Measurements from ENCODE around the gene C4B.

DNA sequence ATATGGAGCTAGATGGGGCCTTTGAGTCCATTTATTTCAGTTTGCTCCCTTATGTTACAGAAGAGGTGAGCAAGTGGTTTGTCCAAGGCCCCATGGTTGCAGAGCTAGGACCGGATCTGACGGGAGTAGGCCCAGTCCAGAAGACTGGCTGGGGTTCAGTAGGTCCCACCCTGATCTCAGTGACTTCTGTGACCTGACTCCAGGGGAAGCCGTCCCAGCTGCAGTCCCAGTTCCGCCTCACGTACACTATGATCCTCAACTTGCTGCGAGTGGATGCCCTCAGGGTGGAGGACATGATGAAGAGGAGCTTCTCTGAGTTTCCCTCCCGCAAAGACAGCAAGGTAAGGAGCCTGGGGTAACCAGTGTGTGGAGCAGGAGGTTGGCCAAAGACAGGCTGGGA, 48.1 kb upstream of the C4B start:
- TF ChIP-seq, protein P1, sequence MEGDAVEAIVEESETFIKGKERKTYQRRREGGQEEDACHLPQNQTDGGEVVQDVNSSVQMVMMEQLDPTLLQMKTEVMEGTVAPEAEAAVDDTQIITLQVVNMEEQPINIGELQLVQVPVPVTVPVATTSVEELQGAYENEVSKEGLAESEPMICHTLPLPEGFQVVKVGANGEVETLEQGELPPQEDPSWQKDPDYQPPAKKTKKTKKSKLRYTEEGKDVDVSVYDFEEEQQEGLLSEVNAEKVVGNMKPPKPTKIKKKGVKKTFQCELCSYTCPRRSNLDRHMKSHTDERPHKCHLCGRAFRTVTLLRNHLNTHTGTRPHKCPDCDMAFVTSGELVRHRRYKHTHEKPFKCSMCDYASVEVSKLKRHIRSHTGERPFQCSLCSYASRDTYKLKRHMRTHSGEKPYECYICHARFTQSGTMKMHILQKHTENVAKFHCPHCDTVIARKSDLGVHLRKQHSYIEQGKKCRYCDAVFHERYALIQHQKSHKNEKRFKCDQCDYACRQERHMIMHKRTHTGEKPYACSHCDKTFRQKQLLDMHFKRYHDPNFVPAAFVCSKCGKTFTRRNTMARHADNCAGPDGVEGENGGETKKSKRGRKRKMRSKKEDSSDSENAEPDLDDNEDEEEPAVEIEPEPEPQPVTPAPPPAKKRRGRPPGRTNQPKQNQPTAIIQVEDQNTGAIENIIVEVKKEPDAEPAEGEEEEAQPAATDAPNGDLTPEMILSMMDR (conservative IDR thresholded peaks at IDR 0.05; ENCODE audit: low read depth, low read length) = no peak
- TF ChIP-seq EZH2 (IDR thresholded peaks at IDR 0.05; ENCODE audit: low read length, unreplicated experiment) (no peak), EZH2phosphoT487 (IDR thresholded peaks at IDR 0.05; ENCODE audit: borderline replicate concordance, low read length) (no peak)
